Natural killer cell (primary cell): ENCODE data around the gene POGZ. TPM values are rescaled to one million over a fixed set of nuclear protein-coding genes. Genes with fewer than 3 reads are reported as not detected.

Experiments
- ATAC-seq, 3 donors: fragments of 150-1000 bp in 2 of 3; fragments of 200-7000 bp in 1 of 3; cut with Tn5 transposase; 1 replicate in 1 of 3; 2 replicates in 2 of 3; pipeline ENCODE4 v1.10.0; 2021; ENCODE audit warnings: mild to moderate bottlenecking in 2 of 3, moderate library complexity in 2 of 3
- DNase-seq, 2 donors: peaks; one replicate each; pipeline versions ENCODE4 v3.0.0 to v3.0.0-alpha.2; 2013 to 2021; ENCODE audit warnings: mixed read lengths in 1 of 2
- H3K27ac ChIP-seq: one replicate; pipeline ENCODE4 v1.5.1; 2013; ENCODE audit warnings: mild to moderate bottlenecking, low read length
- H3K27me3 ChIP-seq: one replicate; pipeline ENCODE4 v1.6.1; 2013; ENCODE audit warnings: low read length; ENCODE audit not compliant: control insufficient read depth, insufficient read depth
- H3K36me3 ChIP-seq: one replicate; pipeline ENCODE4 v1.6.1; 2013; ENCODE audit warnings: low read length; ENCODE audit not compliant: control insufficient read depth, insufficient read depth
- H3K4me1 ChIP-seq: one replicate; pipeline ENCODE4 v1.6.1; 2013; ENCODE audit warnings: low read length; ENCODE audit not compliant: control insufficient read depth, insufficient read depth
- H3K4me3 ChIP-seq: one replicate; pipeline ENCODE4 v1.5.1; 2013; ENCODE audit warnings: low read length
- H3K9me3 ChIP-seq: one replicate; pipeline ENCODE4 v1.6.1; 2013; ENCODE audit warnings: low read length; ENCODE audit not compliant: control insufficient read depth, insufficient read depth
- H3K27ac Mint-ChIP-seq, 2 donors: one replicate each; pipeline ENCODE4 v1.8.0; 2022; ENCODE audit warnings: mild to moderate bottlenecking in 2 of 2, mixed read lengths in 2 of 2, moderate library complexity in 1 of 2
- H3K27me3 Mint-ChIP-seq, 2 donors: one replicate each; pipeline ENCODE4 v1.8.0; 2022; ENCODE audit warnings: low read depth in 2 of 2, mixed read lengths in 2 of 2
- H3K36me3 Mint-ChIP-seq: one replicate; pipeline ENCODE4 v1.8.0; 2022; ENCODE audit warnings: mixed read lengths
- H3K4me1 Mint-ChIP-seq, 2 donors: one replicate each; pipeline ENCODE4 v1.8.0; 2022; ENCODE audit warnings: mixed read lengths in 2 of 2
- H3K4me3 Mint-ChIP-seq: one replicate; pipeline ENCODE4 v1.8.0; 2022; ENCODE audit warnings: mild to moderate bottlenecking, moderate library complexity, mixed read lengths
- H3K9me3 Mint-ChIP-seq, 2 donors: one replicate each; pipeline ENCODE4 v1.8.0; 2022; ENCODE audit warnings: mixed read lengths in 2 of 2
- CTCF ChIP-seq: fragments of 200-600 bp; IDR thresholded peaks from one replicate; pipeline ENCODE4 v1.8.0; 2022; ENCODE audit warnings: antibody characterized with exemption
- WGBS: methylation state at CpG from one replicate; pipeline ENCODE4 v1.1.7; 2013; ENCODE audit warnings: missing lambda C conversion rate; ENCODE audit not compliant: insufficient coverage; 5-methylcytosine and 5-hydroxymethylcytosine counted together
- intact Hi-C: fragments of 100-400 bp; cut with micrococcal nuclease; formaldehyde crosslinking; loops from one replicate; pipeline ENCODE4 v1.14.2; 2022
- total RNA-seq, 4 donors: library from RNA; stranded (reverse); fragments of 120-200 nt in 1 of 4; gene quantifications; one replicate each; pipeline versions ENCODE4 v1.2.3 to v1.2.4, GENCODE V29; 2013 to 2022

Gene POGZ
- total RNA-seq, 3 donors from 2014 or later (not counting 1 experiment from before 2014, with no cell fraction given) = 106 to 129 (median 121) TPM

- DNase-seq = no peak
- no peak overlapping the region for H3K4me3 Mint-ChIP-seq
- 89% methylated on average over 1 of the region's 2 CpGs for WGBS
- intact Hi-C loops = no loop called here
- no peaks in the 10 kb centered on the region for H3K27me3 Mint-ChIP-seq
- no peak overlapping the region for H3K4me3 ChIP-seq
- no peak for TF ChIP-seq CTCF
- H3K27ac ChIP-seq = no peak overlapping the region
- no peak overlapping the region for H3K27ac Mint-ChIP-seq
- H3K9me3 Mint-ChIP-seq = no peaks in the 10 kb centered on the region
- H3K27me3 ChIP-seq = no peaks in the 10 kb centered on the region
- H3K9me3 ChIP-seq = no peaks in the 10 kb centered on the region
- no peaks in the 10 kb centered on the region for H3K36me3 ChIP-seq
- no peaks in the 10 kb centered on the region for H3K4me1 Mint-ChIP-seq
- ATAC-seq = no peak
- no peaks in the 10 kb centered on the region for H3K36me3 Mint-ChIP-seq
- H3K4me1 ChIP-seq = no peaks in the 10 kb centered on the region
Observed at GRCh38 chr1:151386002-151386401, 73.3 kb downstream of the POGZ start.

GRCh38 chr1:151384584-151384983 is 74.7 kb downstream of the POGZ start:
- WGBS = 83% methylated on average over 3 of the region's 3 CpGs
- Histone ChIP-seq H3K4me3 (no peak overlapping the region), H3K9me3 (no peaks in the 10 kb centered on the region), H3K27me3 (no peaks in the 10 kb centered on the region), H3K27ac (no peak overlapping the region), H3K36me3 (no peaks in the 10 kb centered on the region), H3K4me1 (no peaks in the 10 kb centered on the region)
- TF ChIP-seq CTCF = no peak
- ATAC-seq = no peak
- H3K4me1 Mint-ChIP-seq = no peaks in the 10 kb centered on the region
- H3K36me3 Mint-ChIP-seq = no peaks in the 10 kb centered on the region
- no peak overlapping the region for H3K27ac Mint-ChIP-seq
- no peaks in the 10 kb centered on the region for H3K27me3 Mint-ChIP-seq
- no peak overlapping the region for H3K4me3 Mint-ChIP-seq
- no peaks in the 10 kb centered on the region for H3K9me3 Mint-ChIP-seq
- no peak for DNase-seq
- intact Hi-C loops = no loop called here

GRCh38 chr1:151377150-151377884 is 82.0 kb downstream of the POGZ start:
- TF ChIP-seq CTCF = no peak
- Mint-ChIP-seq H3K9me3 (no peaks in the 10 kb centered on the region), H3K27me3 (peaks cover 0 to 2% of the 10 kb centered on the region in 2 donors), H3K4me1 (no peaks in the 10 kb centered on the region), H3K4me3 (no peak overlapping the region), H3K27ac (no peak overlapping the region), H3K36me3 (no peaks in the 10 kb centered on the region)
- Histone ChIP-seq H3K4me3 (no peak overlapping the region), H3K36me3 (no peaks in the 10 kb centered on the region), H3K27me3 (no peaks in the 10 kb centered on the region), H3K4me1 (no peaks in the 10 kb centered on the region), H3K27ac (no peak overlapping the region), H3K9me3 (no peaks in the 10 kb centered on the region)
- intact Hi-C loops = no loop called here
- WGBS = 86% methylated on average over 3 of the region's 3 CpGs
- DNase-seq (no peak), ATAC-seq (no peak)

DNA sequence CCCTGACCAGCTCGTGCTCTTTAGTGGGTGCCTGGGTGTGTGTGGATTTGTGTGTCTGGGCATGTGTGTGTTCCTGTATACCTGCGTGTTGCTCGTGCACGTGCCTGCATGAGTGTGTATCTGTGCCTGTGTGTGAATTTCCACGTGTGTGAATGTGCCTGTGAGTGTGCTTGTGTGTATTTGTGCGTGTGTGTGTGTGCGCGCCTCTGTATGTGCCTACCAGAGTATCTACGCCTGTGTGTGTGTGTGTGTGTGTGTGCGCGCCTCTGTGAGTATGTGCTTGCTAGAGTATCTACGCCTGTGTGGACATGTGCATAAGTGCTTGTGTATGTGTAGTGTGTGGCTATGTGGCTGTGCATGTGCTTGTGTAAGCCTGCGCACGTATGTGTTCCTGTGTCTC is 86.1 kb downstream of the POGZ start:
- ATAC-seq (no peak), DNase-seq (no peak)
- no peaks in the 10 kb centered on the region for H3K9me3 Mint-ChIP-seq
- Histone ChIP-seq H3K4me3 (no peak overlapping the region), H3K9me3 (no peaks in the 10 kb centered on the region), H3K4me1 (peaks cover 9% of the 10 kb centered on the region), H3K27ac (no peak overlapping the region), H3K36me3 (no peaks in the 10 kb centered on the region), H3K27me3 (no peaks in the 10 kb centered on the region)
- peaks cover 0 to 2% of the 10 kb centered on the region in 2 donors for H3K27me3 Mint-ChIP-seq
- H3K4me1 Mint-ChIP-seq = no peaks in the 10 kb centered on the region
- H3K4me3 Mint-ChIP-seq = no peak overlapping the region
- intact Hi-C loops = no loop called here
- 90% methylated on average over 14 of the region's 14 CpGs for WGBS
- H3K36me3 Mint-ChIP-seq = no peaks in the 10 kb centered on the region
- TF ChIP-seq CTCF = no peak
- no peak overlapping the region for H3K27ac Mint-ChIP-seq
